HG03060 (cell line): ENCODE results near the gene EYS.

Experiments
- ATAC-seq: cut with Tn5 transposase; IDR thresholded peaks from one replicate; pipeline ENCODE4 v1.9.1; 2021; ENCODE audit warnings: low read depth, moderate number of reproducible peaks; ENCODE audit not compliant: unreplicated experiment

EYS gene

DNA sequence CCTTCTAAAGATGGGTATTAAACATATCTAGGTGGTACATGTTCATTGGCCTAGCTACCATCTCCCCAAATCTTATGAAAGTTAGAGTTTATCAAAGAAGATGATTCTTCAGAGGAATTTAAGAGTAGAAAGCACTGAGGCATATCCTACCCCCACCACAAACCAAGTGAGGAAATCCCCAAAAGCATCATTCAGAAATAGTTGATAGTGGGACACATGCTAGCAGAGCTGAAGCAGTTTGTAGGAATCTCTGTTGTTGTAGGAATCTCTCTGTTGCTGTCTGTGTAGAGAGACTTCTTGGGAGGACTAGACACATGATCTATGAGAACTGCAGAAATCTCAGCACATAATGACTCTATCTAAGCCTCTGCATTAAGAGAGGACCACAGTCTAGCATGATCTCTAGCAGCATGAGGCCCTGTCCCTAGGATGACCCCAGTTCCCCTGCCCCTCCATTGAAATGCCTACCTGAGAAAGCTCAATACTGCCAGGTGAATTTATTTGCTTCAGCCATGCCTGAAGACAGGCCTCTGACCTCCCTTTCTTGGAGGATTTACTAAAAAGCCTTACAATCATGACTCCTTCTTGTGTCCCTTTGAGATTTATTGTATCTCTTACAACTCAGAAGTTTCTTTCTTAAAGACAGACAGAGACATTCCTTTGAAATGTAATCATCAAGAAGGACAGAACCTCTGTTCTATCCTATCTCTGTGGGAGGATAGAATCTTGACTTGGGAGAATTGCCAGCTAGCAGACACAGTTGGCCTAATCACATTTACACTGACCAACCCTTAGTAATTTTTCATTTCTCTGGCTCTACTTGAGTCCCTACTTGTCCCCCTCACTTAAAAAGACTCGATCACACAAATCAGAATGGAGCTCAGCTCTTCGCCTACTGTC is 1489.1 kb downstream of the EYS start:
- ATAC-seq = no peak

DNA sequence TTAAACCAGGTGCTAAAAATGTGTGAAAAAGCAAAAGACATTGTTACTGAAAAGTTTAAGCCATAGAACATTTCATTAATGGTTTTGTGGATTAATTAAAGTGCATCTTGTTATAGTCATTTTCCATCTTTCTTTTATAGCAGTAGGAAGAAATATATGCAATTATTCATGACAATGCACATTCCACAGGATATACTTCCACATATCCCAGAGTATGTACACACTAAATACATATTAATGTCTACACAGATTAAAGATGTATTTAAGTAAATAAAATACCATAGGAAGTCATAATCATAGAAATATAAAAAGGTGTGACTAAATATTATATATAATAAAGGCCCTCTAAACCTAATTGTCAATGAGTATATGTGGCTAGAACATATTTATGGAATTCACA is 1492.7 kb downstream of the EYS start:
- no peak for ATAC-seq

DNA sequence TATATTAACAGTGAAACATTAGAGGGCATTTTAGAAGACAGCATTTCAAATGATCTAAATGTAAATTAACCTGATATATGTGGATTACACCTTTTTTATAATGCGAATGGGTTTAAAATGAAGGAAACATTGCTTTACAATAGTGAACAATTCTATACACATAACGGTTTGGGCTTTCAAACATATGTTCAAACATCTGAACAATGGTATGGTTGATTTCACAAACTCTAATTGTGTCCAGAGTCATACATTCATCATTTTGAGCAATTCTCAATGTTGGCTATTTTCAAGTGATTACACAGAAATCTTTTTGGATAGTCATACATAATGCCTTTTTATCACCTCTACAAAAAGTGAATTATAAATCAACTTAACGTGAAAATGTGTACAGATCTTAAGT is 1493.3 kb downstream of the EYS start:
- no peak for ATAC-seq

DNA sequence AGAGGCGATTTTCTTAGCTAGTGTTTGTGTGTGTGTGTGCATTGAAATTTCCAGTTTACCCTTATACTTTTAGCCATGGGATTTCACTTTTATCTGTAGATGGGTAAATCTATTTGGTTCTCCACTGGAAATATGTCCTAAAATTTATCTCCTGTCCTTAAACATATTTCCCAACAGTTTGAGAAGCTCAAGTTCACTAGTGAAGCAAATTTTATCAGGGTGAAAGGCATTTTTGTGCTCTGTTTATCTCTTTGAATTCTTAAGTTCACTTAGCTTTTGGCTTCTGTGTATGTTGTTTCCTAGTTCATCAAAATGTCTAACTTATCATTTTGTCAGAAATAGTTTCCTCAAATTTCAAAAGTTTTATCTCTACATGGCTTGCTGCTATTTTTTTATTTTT is 1509.8 kb downstream of the EYS start:
- no peak for ATAC-seq

DNA sequence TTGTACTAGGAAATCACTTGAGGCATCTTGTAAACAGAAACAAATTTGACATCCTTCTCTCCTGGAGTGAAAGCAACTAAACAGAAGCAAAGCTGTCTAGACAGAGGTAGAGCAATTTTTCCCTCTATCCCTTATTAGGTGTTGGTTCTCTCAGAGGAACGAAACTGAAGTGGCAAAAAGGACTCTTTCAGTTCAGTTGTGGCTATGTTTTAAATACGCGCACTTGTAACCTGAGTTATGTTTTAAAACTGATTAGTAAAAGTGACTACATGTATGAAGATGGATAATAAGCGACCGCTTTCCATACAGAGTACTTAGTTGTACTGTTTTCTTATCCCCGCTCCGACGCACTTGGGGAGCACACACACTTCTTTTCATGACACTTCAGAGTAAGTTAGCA is 1520.4 kb downstream of the EYS start:
- no peak for ATAC-seq

DNA sequence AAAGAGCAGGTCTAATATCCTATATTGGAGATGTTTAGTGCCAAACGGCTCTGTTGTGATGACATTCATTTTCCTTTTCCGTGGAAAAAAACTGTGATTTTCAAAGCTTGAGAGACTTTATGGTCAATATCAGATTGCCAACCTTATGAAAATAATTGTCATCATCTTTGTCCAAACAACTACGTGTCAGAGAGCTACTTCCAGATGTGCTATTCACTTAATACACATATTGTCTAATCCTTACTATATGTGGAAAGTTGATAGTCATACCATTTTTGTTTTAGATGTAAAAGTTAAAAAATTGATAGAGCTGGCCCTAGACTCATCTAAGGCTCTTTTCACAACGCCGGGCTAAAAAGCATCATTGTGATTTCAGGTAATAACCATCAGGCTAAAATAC is 1521.4 kb downstream of the EYS start:
- ATAC-seq = no peak

DNA sequence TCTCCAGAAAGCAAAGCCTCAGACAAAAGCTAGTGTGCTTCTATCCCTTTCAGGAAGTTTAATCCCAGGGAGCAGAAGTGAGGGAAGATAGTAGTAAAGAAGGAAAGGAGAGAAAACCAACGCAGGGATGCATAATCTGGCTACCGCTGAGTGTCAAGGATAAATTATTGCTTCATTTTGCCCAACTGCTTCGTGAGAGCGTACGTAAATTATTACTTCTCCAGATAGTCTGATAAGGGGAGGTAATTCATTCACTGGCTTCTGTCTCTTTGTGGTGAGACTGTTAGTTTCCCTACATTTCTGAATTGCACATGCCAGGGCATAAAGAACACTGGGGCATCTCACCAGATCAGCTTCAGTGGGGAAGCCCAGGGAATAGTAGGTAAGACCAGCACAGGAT is 1531.7 kb downstream of the EYS start:
- ATAC-seq = no peak

DNA sequence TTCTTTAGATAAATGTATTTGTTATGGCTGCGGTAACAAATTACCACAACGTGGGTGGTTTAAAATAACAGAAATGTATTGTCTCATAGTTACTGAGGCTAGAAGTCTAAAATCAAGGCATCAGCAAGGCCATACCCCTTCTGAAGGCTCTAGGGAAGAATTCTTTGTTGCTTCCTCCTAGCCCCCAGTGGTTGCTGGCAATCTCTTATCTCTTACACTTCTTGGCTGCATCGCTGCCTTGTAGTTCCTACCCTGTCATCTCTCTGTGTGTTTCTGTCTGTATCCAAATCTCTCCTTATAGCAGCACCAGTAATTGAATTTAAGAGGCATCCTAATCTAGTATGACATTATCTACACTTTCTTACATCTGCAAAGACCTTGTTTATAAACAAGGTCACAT is 1536.7 kb downstream of the EYS start:
- ATAC-seq = no peak

DNA sequence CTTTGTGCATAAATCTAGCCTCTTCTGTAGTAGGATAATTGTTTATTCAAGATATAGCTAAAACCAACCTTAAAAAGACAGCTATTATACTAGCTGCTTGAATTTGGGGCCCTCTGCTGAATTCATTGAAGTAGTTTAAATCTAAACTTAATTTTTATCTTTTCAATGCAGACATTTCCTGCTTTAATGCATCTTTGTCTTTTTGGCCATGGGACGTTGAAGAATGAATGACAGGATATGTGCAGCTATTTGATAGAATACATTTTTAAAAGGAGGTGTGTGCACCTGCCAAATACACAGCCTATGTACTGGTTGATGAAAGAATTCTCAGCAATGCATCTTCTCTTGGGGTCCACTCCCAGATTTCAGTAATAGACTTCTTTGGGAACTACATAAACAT is 1546.5 kb downstream of the EYS start:
- ATAC-seq = no peak

DNA sequence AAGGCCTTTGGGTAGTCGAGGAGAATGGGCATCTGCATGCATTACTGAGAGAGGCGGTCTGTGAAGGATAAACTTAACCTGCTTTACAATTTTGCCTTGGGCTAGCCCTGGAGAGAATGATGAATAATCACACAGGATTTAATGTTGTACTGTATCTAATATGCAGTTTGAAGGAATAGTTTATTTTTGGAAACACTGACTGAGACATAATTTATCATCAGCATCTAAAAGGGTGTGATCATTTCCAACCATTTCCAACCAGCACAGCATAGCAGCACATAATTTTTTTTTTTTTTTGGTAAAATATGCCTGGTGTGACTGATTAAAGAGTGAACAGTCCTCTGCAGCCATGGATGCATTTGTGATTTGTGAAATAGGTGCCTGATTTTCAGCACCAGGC is 1552.0 kb downstream of the EYS start:
- no peak for ATAC-seq

DNA sequence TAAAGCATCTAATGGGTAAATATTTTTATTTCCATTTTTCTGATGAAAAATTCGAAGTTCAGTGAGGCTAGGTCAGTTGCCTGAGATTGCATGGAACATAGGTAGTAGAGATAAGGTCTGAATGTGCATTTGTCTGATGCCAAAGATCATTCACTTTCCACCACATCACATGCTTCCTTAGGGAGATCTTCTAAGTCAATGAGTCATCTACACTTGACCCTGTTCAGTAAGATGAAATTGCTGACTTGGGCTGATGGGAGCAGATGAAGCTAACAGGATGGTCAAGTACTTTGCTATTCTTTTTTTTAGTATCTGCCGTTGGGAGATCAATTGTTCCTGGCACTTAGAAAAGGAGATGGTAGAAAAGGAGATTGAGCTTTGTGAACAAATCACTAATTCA is 1560.2 kb downstream of the EYS start:
- ATAC-seq = no peak

DNA sequence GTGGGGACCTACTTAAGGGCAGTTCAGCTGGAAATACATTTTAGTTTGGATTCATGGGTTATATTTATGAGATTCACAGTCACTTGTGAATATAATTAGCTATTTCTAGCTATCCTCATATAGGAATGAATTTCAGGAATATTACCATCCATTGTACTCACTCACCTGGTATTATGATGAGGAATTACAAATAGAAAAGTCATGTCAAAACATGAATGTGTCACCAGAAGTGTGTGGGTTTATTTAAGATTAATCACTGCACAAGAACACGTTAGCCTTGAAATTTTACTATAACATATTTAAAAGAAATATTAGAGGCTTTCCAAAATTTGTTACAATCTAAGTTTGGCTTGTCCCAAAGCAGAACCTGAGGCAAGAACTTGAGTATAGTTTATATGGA is 1560.9 kb downstream of the EYS start:
- no peak for ATAC-seq

DNA sequence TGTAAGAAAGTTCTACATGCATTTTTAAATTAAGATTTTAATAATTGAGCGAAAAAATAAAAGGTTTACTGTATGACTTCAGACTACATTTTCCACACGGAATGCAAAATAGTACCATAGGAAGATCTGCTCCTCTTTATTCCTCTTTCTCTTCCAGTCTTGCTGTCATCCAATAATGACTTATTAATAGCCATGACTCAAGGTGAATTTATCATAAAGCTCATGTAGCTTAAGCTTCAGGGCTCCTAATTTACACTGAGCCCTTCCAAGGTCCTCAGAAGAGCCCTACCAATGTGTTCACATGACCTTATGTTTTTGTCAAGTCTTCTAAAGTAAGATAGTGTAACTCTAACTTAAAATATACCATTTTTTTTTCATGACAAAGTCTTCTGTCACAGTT is 1561.4 kb downstream of the EYS start:
- no peak for ATAC-seq

DNA sequence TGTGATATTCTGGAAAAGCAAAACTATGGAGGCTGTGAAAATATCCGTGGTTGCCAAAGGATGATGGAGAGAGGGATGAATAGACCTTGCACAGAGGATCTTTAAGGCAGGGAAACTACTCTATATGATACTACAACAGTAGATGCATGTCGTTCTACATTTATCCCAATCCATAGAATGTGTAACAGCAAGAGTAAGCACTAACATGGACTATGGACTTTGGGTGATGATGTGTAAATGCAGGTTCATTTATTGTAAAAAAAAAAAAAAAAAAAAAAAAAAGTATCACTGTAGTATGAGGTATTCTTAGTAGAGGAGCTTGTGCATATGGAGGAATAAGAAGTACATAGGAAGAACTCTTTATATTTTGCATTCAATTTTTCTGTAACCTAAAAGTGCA is 1563.9 kb downstream of the EYS start:
- ATAC-seq = no peak

DNA sequence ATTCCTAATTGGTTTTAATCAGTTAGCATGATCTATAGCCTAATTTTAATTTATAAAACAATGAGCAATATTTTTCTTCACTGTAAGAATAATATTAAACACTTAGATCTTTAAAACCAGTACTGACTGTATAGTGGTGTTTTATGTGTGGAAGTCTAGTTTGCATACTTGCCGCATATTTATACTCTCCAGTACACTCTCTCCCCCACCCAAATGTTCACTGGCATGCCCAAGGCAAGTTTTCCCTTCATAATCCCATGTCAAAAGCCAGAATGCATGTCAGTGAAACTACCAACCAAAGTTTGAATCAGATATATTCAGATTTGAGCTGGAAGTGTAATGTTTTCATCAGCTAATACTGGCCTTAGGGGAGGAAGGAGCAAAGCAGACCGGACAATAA is 1565.3 kb downstream of the EYS start:
- ATAC-seq = no peak

DNA sequence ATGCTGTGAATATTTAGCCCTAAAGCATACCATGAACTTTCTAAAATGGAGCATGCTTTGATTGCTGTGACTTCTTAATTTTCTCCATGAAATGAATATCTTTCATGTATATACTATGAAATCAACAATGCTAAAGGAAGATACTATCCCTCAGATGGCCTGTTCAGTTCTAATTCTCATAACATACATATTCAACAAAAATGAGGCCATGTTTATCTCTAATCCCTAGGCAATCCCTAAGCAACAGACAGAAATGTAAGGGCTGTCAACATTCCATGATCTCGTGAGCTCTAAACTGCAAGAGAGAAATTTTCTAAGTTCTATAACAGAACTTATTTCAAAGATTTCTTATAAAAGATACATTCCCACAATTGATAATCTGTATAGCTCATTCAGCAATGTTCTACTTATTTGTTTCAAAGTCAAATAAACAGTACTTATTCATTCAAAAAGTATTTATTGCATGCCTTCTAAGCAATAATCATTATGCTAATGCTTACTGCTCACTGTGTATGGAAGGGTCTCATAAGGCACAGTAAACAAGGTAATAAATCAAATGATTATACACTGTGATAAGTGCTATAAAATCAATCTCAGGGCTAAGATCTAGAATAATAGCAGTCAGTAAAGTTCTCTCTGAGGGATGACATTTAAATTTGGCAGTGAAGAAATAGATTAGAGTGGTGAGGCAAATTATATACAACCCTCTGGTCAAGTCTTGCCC is 1578.6 kb downstream of the EYS start:
- no peak for ATAC-seq

DNA sequence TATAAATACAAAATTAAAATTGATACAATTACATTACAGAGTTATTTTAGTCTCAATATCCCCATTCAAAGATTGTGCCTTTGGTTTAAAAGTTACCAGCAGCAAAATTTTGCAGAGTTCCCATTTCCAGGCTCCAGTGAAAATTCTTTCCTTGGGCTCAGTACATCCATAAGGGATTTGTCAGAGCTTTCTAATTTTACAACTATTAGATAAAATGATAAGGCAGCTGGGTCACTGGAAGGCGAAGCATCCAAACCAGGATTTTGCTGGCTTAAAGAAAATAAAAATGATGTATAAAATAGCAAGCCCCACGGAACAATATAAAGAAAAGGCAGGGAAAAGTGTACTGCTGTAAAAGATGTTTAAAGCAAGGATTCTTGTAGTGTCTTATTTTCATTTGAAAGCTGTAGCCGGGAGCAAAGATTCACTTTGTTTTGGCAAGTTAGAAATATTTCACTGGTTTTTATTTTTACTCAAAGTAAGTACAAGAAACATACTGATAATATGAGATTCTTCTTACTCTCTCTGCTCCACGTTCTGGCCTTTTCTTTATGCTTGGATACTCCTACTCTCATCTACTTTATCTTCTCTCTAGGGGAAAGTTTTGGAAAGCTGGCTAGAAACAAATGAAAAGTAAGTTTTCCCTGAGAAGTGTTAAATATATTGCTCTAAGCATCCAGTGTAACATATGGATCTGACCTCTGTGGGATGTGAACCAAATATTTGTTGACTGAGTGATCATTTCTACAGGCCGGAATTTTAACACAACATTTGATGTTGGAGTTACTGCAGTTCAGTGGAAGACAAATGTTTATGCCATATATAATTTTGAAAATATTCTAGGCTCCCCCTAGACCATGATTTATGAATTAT is 1583.0 kb downstream of the EYS start:
- ATAC-seq = no peak

DNA sequence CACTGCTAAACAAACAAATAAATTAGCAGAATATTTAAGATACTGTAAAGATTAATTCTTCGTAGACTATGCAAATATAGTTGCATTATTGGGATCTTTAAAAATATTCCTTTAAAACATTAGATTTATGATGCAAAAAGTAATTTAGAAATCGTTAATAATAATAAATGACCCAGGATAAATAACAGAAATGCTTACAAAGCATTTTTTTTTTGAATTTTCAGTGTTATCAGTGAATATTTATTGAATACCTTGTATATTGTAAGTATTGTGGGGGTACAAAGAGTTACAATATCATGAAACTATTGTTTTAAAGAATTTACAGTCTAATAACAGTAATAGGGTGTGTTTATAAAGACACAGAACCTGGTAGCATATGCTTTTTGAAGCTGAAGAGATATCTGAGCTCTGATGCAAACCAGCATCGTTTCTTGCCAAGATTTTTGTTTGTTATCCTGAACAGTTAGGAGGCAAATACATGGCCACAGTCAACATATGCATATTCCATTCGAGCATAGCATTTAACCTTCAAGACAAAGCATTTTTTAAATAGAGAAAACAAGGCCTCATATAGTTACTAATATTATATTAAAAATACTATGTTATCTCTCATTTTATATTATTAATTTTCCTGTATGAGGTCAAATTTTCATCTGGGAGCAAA is 1584.2 kb downstream of the EYS start:
- ATAC-seq = no peak

DNA sequence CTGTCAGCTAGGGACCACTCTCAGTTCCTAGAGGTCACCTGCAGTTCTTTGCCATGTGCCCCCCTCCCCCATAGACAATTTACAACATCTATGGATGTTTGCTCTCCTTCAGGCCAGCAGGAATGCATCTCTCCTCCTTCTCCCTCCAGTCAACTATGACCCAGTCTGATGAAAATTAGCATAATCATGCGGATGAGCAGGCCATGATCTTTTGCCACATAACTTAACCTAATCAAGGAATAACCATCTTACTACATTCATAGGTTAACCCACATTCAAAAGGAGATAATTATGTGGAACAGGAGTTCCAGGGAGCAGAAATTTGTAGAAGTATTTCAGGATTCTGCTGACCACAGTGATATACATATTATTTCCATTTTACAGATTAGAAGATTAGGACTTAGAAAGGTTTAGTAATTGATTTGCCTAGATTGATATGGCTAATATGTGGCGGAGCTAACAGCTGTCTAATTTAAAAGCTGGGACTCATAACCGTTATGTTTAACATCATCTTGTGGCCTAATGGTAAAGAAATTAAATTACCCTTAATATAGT is 1585.9 kb downstream of the EYS start:
- no peak for ATAC-seq

DNA sequence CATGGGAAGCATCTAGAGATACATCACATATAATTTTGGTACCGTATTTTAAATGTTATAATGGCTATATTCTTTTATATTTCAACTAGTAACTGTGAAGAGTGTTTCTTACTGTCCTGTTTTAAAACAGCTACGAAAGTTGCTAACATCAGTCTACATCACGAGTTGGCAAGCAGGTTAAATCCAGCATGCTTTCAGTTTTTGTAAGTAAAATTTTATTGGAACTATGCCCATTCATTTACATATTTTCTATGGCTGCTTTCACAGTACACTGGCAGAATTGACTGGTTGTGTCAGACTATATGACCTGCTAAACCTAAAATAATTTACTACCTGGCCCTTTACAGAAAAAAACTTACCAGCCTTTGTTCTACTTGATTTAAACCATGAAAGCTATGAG is 1593.3 kb downstream of the EYS start:
- ATAC-seq = no peak
